ENCODE measurements around the gene RPL39L.

RPL39L gene

DNA sequence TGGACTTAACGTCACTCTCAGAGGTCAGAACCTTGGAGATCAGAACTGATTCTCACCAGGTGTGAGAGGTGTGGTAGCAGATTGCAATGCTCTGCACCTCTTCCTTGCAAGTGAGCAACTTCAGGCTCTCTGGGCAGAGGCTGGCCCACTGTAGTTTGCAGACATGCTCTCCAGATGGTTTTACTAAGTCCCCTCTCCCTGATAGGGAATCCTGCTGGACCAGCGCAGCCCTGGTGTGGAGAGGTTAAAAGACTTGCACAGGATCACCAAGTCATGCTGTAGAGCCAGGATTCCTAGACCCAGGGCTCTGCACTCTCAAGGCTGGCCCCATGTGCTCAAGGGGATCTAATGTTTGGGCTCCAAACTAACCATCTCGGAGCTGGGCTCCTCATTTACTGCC is 62.2 kb downstream of the RPL39L start:
- Histone ChIP-seq H3K9me3 (ENCODE audit: control insufficient read depth, insufficient read depth, low read length) (no peaks in the 10 kb centered on the region), H3K4me1 (ENCODE audit: insufficient read depth, low read length) (peaks cover 9% of the 10 kb centered on the region; the same call in 1 of the 2 replicates), H3K36me3 (ENCODE audit: insufficient read depth, low read length) (peaks cover 19% of the 10 kb centered on the region; the same call in 1 of the 2 replicates), H3K9ac (ENCODE audit: low read depth, low read length) (no peak overlapping the region)

DNA sequence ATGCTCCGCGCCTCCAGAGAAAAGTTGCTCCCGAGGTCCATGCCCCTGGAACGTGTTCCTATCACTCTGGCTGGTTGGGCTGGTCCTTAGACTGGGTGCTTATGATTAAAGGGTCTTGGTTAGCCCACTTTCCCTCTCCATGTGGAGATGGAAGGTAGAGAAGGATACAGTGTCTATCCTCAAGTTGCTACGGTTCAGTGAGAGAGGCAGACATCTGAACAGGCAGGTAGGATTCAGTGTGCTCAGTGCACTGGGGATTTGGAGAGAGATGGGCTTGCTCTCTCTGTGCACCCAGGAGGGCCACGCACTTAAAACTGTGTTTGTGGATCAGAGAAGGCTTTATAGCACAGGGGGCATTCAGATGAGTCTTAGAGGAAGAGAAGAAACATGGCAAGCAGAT is 63.0 kb downstream of the RPL39L start:
- Histone ChIP-seq H3K4me1 (ENCODE audit: insufficient read depth, low read length) (peaks cover 13% of the 10 kb centered on the region; the same call in 1 of the 2 replicates), H3K9me3 (ENCODE audit: control insufficient read depth, insufficient read depth, low read length) (no peaks in the 10 kb centered on the region), H3K36me3 (ENCODE audit: insufficient read depth, low read length) (peaks cover 19% of the 10 kb centered on the region; the same call in 1 of the 2 replicates), H3K9ac (ENCODE audit: low read depth, low read length) (no peak overlapping the region)

DNA sequence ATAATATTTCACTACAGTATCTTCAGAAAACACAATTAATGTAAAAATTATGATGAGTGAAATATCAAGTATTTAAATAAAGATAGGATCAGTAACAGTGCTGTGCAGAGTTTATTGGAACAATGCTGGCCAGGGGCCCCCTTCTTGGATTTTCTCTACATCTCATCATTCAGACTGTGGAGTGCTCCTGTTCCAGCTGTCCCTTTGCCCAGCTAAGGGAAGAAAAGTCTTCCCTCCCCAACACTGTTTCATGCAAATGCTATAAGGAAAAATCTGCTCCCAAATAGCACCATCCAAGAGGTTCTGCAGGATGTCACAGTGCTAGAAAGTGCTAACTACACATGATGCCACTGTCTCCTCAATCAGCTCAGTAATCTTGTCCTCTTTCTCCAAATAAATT is 64.5 kb downstream of the RPL39L start:
- peaks cover 19% of the 10 kb centered on the region; the same call in 1 of the 2 replicates for H3K36me3 ChIP-seq (ENCODE audit: insufficient read depth, low read length)
- peaks cover 13% of the 10 kb centered on the region; the same call in 1 of the 2 replicates for H3K4me1 ChIP-seq (ENCODE audit: insufficient read depth, low read length)

DNA sequence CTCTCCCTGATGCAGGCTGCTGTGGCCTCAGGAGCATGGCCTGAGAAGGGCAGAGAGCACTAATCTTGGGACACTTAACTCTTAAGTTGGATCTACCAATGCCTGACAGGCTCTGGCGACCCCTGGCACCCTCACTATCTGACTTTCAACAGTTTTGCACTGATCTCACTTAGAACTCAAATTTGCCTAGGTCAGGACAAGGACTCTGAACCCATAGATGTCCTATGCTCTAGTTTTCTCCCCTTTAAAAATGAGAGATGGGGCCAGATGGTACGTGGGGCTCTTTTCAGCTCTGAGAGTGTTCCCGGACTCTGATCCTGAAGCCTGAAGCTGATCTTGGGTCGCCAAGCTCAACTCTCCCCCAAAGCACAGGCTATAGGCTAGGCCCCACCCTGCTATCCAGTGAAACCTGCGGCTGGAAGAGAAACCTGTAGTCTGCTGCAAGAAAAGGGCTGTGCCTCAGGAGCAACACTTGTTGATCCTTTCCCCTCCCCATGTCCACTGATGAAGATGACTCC is 65.7 kb downstream of the RPL39L start:
- Histone ChIP-seq H3K9ac (ENCODE audit: low read depth, low read length) (no peak overlapping the region), H3K9me3 (ENCODE audit: control insufficient read depth, insufficient read depth, low read length) (no peaks in the 10 kb centered on the region), H3K36me3 (ENCODE audit: insufficient read depth, low read length) (peaks cover 19% of the 10 kb centered on the region; the same call in 1 of the 2 replicates), H3K4me1 (ENCODE audit: insufficient read depth, low read length) (peaks cover 13% of the 10 kb centered on the region; the same call in 1 of the 2 replicates)

More for the DNA sequence above, 64.5 kb downstream of the RPL39L start:
- Histone ChIP-seq H3K9ac (ENCODE audit: low read depth, low read length) (no peak overlapping the region), H3K9me3 (ENCODE audit: control insufficient read depth, insufficient read depth, low read length) (no peaks in the 10 kb centered on the region)

DNA sequence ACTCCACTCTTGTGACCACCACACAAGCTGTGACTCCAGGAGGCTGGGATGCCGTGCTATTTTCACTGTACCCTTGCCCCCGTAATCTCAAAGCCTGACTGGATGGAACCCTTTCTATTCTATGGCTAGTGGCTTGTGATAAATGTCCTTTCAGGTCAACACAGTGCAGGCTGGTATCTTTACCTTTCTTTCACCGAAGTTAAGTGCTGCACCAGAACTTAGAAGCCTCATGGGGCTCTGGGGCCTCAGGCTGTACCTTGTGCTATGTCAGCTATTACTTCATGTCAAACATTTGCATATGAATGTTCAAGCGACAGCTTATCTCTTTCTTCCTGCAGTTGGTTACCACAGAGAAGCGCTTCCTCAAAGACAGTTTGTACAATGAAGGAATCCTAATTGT is 66.8 kb downstream of the RPL39L start:
- H3K9ac ChIP-seq (ENCODE audit: low read depth, low read length) = no peak overlapping the region
- peaks cover 21% of the 10 kb centered on the region for H3K36me3 ChIP-seq (ENCODE audit: insufficient read depth, low read length)
- H3K4me1 ChIP-seq (ENCODE audit: insufficient read depth, low read length) = peaks cover 13% of the 10 kb centered on the region; the same call in 1 of the 2 replicates
- H3K9me3 ChIP-seq (ENCODE audit: control insufficient read depth, insufficient read depth, low read length) = no peaks in the 10 kb centered on the region

DNA sequence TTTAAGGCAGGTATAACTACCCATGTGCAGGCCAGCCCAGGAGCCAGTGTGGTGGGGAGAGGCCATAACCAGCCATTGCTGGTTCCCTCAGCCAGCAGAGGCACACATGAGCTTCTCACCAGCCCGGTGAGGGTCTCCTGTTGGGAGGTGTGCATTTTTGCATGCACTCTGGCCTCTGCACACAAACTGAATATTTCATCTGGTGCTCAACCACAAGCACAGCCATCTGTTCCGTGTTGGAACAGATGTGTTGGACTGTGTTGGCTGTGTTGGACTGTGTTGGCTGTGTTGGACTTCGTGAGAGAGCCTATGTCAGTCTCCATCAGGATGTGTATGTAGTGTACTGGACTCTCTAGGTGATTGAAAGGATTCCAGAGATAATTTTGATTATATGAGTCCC is 67.2 kb downstream of the RPL39L start:
- H3K4me1 ChIP-seq (ENCODE audit: insufficient read depth, low read length) = peaks cover 13% of the 10 kb centered on the region; the same call in 1 of the 2 replicates
- peaks cover 20% of the 10 kb centered on the region for H3K36me3 ChIP-seq (ENCODE audit: insufficient read depth, low read length)
- no peak overlapping the region for H3K9ac ChIP-seq (ENCODE audit: low read depth, low read length)
- H3K9me3 ChIP-seq (ENCODE audit: control insufficient read depth, insufficient read depth, low read length) = no peaks in the 10 kb centered on the region

Data from ES-I3 (cell line).